ENCODE data around the gene STXBP2.
A peak's percentile ranks its signal among the peaks of the same experiment; 100 is the strongest.

The STXBP2 gene

DNA sequence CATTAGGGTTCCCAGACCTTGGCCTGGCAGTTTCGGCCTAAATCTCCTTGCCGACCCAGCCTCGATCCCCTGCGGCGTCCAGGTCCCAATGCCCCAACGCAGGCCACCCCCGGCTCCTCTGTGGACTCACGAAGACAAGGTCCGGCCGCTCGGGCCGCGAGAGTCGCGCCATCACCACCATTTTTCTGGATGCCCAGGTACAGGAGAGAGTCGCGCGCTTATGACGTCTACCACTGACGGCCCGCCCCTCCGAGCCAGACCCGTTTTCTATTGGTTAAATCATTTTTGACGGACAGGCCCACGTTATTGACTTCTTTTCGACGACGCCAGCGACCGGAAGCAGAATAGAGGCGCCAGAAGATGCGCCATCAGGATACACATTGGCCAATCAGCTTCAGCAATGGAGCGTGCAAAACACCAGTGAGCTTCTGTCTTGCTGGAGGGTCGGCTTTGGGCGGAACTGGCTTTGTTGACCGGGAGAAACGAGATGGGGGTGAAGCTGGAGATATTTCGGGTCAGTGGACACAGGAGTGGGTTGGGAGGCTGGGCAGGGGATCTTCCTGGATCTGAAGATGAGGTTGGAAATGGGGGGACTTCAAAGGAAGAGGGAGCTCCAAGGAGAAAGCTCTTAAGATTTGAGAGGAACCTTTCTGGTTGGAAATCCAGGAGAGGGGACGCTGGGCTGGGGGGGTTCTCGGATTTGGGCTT, 7.4 kb upstream of the STXBP2 start, which contains the start of the genes PET100 and XAB2:
TSS of gene PET100 (plus strand) at position 447 of the 708 bp plus-strand sequence. CDS start at position 488, 41 bp downstream.
TSS of gene XAB2 (minus strand) at position 199 of the 708 bp plus-strand sequence. CDS start at position 181, 18 bp downstream.
- DNase-seq, result peak; percentile 99
- Histone ChIP-seq H3K27ac (peak within 1 kb of the TSS; percentile 94), H3K4me3 (ENCODE audit: low read depth, low read length) (peak within 1 kb of the TSS; percentile 99), H3K36me3 (replicated peaks) (peaks cover 7% of the 10 kb centered on the region), H3K27me3 (replicated peaks) (no peaks in the 10 kb centered on the region)
- in situ Hi-C loops (cut with HindIII; ENCODE audit: low pct_ligation_motif_present, low sequenced_read_pairs), result no loop called here
- TF ChIP-seq, protein P1, sequence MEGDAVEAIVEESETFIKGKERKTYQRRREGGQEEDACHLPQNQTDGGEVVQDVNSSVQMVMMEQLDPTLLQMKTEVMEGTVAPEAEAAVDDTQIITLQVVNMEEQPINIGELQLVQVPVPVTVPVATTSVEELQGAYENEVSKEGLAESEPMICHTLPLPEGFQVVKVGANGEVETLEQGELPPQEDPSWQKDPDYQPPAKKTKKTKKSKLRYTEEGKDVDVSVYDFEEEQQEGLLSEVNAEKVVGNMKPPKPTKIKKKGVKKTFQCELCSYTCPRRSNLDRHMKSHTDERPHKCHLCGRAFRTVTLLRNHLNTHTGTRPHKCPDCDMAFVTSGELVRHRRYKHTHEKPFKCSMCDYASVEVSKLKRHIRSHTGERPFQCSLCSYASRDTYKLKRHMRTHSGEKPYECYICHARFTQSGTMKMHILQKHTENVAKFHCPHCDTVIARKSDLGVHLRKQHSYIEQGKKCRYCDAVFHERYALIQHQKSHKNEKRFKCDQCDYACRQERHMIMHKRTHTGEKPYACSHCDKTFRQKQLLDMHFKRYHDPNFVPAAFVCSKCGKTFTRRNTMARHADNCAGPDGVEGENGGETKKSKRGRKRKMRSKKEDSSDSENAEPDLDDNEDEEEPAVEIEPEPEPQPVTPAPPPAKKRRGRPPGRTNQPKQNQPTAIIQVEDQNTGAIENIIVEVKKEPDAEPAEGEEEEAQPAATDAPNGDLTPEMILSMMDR (IDR thresholded peaks at IDR 0.05; ENCODE audit: low read depth, low read length, missing control alignments), result no peak

DNA sequence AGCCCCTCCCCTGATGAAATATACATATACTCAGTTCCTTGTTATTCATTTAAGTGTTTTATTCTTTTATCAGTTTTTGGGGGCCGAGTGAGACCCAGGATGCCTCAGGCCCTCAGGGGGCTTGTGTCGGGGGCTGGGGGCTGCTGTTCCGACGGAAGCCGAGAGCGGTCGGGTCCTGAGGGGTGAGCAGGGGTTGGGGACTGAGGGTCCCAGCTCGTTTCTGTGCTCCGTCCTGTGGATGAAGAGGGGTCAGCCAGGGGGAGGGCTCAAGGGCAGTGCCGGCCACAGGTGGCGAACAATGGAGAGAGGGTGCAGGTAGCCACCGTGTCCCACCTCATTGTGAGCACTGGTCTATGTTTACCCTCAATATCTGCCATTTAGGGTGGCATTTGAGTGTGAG, 5.3 kb upstream of the STXBP2 start:
- no peak overlapping the region for H3K27ac ChIP-seq
- no peak for DNase-seq
- H3K4me3 ChIP-seq (ENCODE audit: low read depth, low read length), result no peak overlapping the region
- in situ Hi-C loops (cut with HindIII; ENCODE audit: low pct_ligation_motif_present, low sequenced_read_pairs), result no loop called here
- no peaks in the 10 kb centered on the region for H3K27me3 ChIP-seq (replicated peaks)
- TF ChIP-seq, protein P1 (IDR thresholded peaks at IDR 0.05; ENCODE audit: low read depth, low read length, missing control alignments), result no peak
- H3K36me3 ChIP-seq (replicated peaks), result no peaks in the 10 kb centered on the region

DNA sequence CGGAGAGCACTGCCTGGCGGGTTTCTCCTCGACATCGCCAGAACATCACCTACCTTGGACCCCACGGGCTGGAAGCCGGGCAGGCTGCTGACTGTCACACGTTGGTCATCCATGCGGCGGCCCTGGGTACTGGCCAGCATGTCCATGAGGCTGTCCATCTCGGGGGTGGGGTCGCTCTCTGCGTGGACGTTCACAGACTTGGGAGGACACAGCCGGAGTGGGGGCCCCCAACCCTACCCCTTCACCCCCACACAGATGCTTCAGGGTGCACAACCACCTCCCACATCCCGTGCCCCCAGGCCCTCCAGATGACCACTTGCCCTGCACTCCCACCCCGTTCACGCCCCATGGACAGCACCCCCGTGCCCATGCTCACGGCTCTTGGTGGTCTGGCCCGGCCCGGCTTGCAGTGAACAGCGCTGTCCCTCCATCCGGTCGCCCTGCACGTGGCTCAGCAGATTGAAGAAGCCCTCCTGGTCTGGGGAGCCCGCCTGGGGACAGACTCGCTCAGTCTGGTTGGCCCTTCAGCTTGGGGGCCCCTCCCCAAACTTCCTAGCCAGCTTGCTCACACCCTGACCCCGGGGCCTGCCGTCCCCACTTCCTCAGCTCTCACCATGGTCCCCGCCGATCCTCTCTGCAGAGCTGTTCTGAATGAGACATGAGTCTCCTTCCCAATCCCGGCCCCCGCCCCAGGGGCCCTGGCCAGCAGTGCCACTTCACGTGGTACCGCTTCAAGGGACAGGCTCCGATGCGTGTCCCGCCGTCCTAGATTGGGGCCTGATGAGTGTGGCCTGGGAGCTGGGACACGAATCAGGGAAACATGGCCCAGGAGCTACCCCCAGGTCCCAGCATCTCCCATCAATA, 4.3 kb upstream of the STXBP2 start:
- H3K27me3 ChIP-seq (replicated peaks), result no peaks in the 10 kb centered on the region
- TF ChIP-seq, protein P1 (IDR thresholded peaks at IDR 0.05; ENCODE audit: low read depth, low read length, missing control alignments), result no peak
- H3K36me3 ChIP-seq (replicated peaks), result no peaks in the 10 kb centered on the region
- no peak for DNase-seq
- H3K27ac ChIP-seq, result no peak overlapping the region
- in situ Hi-C loops (cut with HindIII; ENCODE audit: low pct_ligation_motif_present, low sequenced_read_pairs), result no loop called here
- H3K4me3 ChIP-seq (ENCODE audit: low read depth, low read length), result no peak overlapping the region

DNA sequence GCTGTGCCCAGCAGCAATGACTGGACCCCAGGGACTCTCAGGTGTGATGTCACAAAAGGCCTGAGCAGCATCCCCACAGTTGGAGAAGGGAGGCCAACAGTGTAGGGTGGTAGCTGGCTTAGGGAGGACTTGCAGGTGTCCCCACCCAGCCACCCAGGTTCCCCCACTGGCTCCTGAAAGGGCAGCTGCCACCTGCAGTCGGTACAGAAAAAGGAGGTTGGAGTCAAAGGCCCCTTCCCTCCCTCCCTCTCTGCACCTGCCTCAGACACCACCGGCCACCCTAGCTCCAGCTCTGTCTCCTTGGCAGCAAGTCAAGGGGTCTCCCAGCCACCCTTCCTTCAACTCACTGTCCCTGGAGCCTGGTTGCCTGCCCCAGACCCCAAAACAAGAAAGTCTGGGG, 3.2 kb upstream of the STXBP2 start, which contains the start of gene PCP2:
TSS of gene PCP2 (minus strand) at position 22 of the 400 bp plus-strand sequence. CDS start 262 bp downstream, outside the sequence.
- TF ChIP-seq, protein P1 (IDR thresholded peaks at IDR 0.05; ENCODE audit: low read depth, low read length, missing control alignments), result no peak
- H3K27ac ChIP-seq, result no peak within 1 kb of the TSS
- in situ Hi-C loops (cut with HindIII; ENCODE audit: low pct_ligation_motif_present, low sequenced_read_pairs), result no loop called here
- H3K4me3 ChIP-seq (ENCODE audit: low read depth, low read length), result no peak within 1 kb of the TSS
- DNase-seq, result no peak
- no peaks in the 10 kb centered on the region for H3K36me3 ChIP-seq (replicated peaks)
- H3K27me3 ChIP-seq (replicated peaks), result no peaks in the 10 kb centered on the region

DNA sequence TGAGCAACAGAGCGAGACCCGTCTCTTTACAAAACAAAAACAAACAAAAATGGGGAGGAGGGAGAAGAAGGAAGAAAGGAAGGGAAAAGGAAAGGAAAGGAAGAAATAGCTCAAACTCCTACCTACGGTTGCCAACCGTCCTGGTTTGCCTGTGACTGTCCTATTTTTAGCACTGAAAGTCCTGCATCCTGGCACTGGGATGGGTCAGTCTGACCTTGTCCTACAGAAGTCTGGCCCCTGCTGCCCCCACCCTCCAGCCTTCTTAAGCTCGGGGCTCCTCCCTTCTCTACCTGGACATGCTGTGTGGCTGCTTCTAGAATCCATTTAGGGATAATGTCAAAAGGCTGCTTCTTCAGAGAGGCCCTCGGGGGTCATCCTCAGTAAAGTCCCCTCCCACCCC, 1.2 kb upstream of the STXBP2 start:
- Histone ChIP-seq H3K4me3 (ENCODE audit: low read depth, low read length) (no peak overlapping the region), H3K27me3 (replicated peaks) (no peaks in the 10 kb centered on the region), H3K36me3 (replicated peaks) (no peaks in the 10 kb centered on the region), H3K27ac (no peak overlapping the region)
- in situ Hi-C loops (cut with HindIII; ENCODE audit: low pct_ligation_motif_present, low sequenced_read_pairs), result no loop called here
- TF ChIP-seq, protein P1 (IDR thresholded peaks at IDR 0.05; ENCODE audit: low read depth, low read length, missing control alignments), result no peak
- DNase-seq, result no peak
